PC-9 (cell line): Measurements from ENCODE around the gene FIGN. TPM values are rescaled to one million over a fixed set of nuclear protein-coding genes. Genes with fewer than 3 reads are reported as not detected.

ENCODE experiments used
- BruUV-seq: library from RNA; stranded (reverse); fragments of 400-500 nt; replicated peaks from 2 replicates; lab custom pipeline; 2021; lab: Mats Ljungman, UMichigan
- CTCF ChIA-PET: fragments of 300-600 bp; sonication (Branson Sonifier 250); formaldehyde crosslinking; loops from one replicate; lab custom pipeline; 2022; ENCODE audit warnings: antibody characterized with exemption; lab: Charles Lee
- POLR2A ChIA-PET: fragments of 300-600 bp; sonication (Branson Sonifier 250); formaldehyde crosslinking; loops from one replicate; lab custom pipeline; 2022; ENCODE audit warnings: antibody characterized with exemption; ENCODE audit not compliant: unreplicated experiment; lab: Charles Lee
- DNase-seq, 2 experiments: peaks; one replicate each; pipeline versions ENCODE4 v3.0.0 to v3.0.0-alpha.2; 2015 to 2022; ENCODE audit warnings: mixed read lengths in 1 of 2
- H2AFZ ChIP-seq: fragments of 200-600 bp; sonication (generic); 2 replicates; pipeline ENCODE4 v1.8.1; 2017; ENCODE audit warnings: antibody characterized with exemption
- H3F3A ChIP-seq: fragments of 200-600 bp; sonication (generic); 2 replicates; pipeline ENCODE4 v1.8.1; 2017; ENCODE audit warnings: antibody characterized with exemption, mild to moderate bottlenecking, low read depth; ENCODE audit not compliant: insufficient read depth
- H3K27ac ChIP-seq: fragments of 200-600 bp; sonication (generic); 2 replicates; pipeline ENCODE4 v1.6.1; 2016; ENCODE audit warnings: mixed run types
- H3K27me3 ChIP-seq: fragments of 200-600 bp; sonication (generic); 2 replicates; pipeline ENCODE4 v1.6.1; 2016; ENCODE audit warnings: low read depth, mixed run types; ENCODE audit not compliant: insufficient read depth
- H3K36me3 ChIP-seq: fragments of 200-600 bp; sonication (generic); 2 replicates; pipeline ENCODE4 v1.6.1; 2016; ENCODE audit warnings: low read depth, mixed run types
- H3K4me1 ChIP-seq: fragments of 200-600 bp; sonication (generic); replicated peaks from 2 replicates; pipeline ENCODE4 v1.6.1; 2016; ENCODE audit warnings: mixed run types; ENCODE audit not compliant: insufficient read depth
- H3K4me2 ChIP-seq: fragments of 200-600 bp; sonication (generic); 2 replicates; pipeline ENCODE4 v1.6.1; 2017; ENCODE audit warnings: mixed run types
- H3K4me3 ChIP-seq: fragments of 200-600 bp; sonication (generic); 2 replicates; pipeline ENCODE4 v1.6.1; 2016; ENCODE audit warnings: mixed run types
- H3K79me2 ChIP-seq: fragments of 200-600 bp; sonication (generic); 2 replicates; pipeline ENCODE4 v1.6.1; 2017; ENCODE audit warnings: low read depth, mixed run types
- H3K9me2 ChIP-seq: fragments of 200-600 bp; sonication (generic); 2 replicates; pipeline ENCODE4 v1.8.1; 2017; ENCODE audit warnings: mild to moderate bottlenecking; ENCODE audit not compliant: insufficient read depth
- H3K9me3 ChIP-seq: fragments of 200-600 bp; sonication (generic); 2 replicates; pipeline ENCODE4 v1.8.1; 2016; ENCODE audit warnings: low read depth; ENCODE audit not compliant: insufficient read depth
- H4K20me1 ChIP-seq: fragments of 200-600 bp; sonication (generic); 2 replicates; pipeline ENCODE4 v1.8.1; 2017; ENCODE audit not compliant: insufficient read depth
- EZH2 ChIP-seq: fragments of 200-600 bp; sonication (generic); IDR thresholded peaks from 2 replicates; pipeline ENCODE4 v1.8.0; 2017; ENCODE audit warnings: antibody characterized with exemption, low read depth
- intact Hi-C: fragments of 100-400 bp; cut with micrococcal nuclease; formaldehyde crosslinking; loops from one replicate; pipeline ENCODE4 v1.10.0; 2022; ENCODE audit not compliant: unreplicated experiment
- total RNA-seq: library from RNA; stranded (reverse); gene quantifications from 2 replicates; pipeline ENCODE4 v1.2.3, GENCODE V29; 2021
- TF ChIP-seq, protein P1 (sequence below): fragments of 200-600 bp; sonication (generic); conservative IDR thresholded peaks from 2 replicates; pipeline ENCODE4 v1.6.1; 2017; ENCODE audit warnings: mixed run types, antibody characterized with exemption, mild to moderate bottlenecking, moderate library complexity

Gene FIGN
- total RNA-seq, 1 experiment from 2014 or later = 7.4 TPM

GRCh38 chr2:163690896-163691295 is 44.9 kb downstream of the FIGN start:
- no TSS peak for BruUV-seq
- no peaks in the 10 kb centered on the region for H3K9me3 ChIP-seq
- ChIA-PET POLR2A (no interaction called here), CTCF (no interaction called here)
- no peak overlapping the region for H3K4me2 ChIP-seq
- no peaks in the 10 kb centered on the region for H3K36me3 ChIP-seq
- H3K4me3 ChIP-seq = no peak overlapping the region
- H3K79me2 ChIP-seq = no peaks in the 10 kb centered on the region
- H2AFZ ChIP-seq = no peak overlapping the region
- TF ChIP-seq, protein P1, sequence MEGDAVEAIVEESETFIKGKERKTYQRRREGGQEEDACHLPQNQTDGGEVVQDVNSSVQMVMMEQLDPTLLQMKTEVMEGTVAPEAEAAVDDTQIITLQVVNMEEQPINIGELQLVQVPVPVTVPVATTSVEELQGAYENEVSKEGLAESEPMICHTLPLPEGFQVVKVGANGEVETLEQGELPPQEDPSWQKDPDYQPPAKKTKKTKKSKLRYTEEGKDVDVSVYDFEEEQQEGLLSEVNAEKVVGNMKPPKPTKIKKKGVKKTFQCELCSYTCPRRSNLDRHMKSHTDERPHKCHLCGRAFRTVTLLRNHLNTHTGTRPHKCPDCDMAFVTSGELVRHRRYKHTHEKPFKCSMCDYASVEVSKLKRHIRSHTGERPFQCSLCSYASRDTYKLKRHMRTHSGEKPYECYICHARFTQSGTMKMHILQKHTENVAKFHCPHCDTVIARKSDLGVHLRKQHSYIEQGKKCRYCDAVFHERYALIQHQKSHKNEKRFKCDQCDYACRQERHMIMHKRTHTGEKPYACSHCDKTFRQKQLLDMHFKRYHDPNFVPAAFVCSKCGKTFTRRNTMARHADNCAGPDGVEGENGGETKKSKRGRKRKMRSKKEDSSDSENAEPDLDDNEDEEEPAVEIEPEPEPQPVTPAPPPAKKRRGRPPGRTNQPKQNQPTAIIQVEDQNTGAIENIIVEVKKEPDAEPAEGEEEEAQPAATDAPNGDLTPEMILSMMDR = no peak
- no peak for TF ChIP-seq EZH2
- no peak overlapping the region for H3K27ac ChIP-seq
- DNase-seq = no peak
- no peaks in the 10 kb centered on the region for H3K27me3 ChIP-seq
- intact Hi-C loops = no loop called here
- no peaks in the 10 kb centered on the region for H3K9me2 ChIP-seq
- H3K4me1 ChIP-seq = no peaks in the 10 kb centered on the region
- no peaks in the 10 kb centered on the region for H4K20me1 ChIP-seq
- H3F3A ChIP-seq = no peaks in the 10 kb centered on the region

- no peak for DNase-seq
- Histone ChIP-seq H3K27ac (no peak overlapping the region), H3K9me2 (no peaks in the 10 kb centered on the region), H4K20me1 (no peaks in the 10 kb centered on the region), H3K27me3 (no peaks in the 10 kb centered on the region), H3K4me3 (no peak overlapping the region), H3K36me3 (no peaks in the 10 kb centered on the region), H3K4me1 (peaks cover 9% of the 10 kb centered on the region; the same call in 1 of the 2 replicates), H2AFZ (no peak overlapping the region), H3K9me3 (no peaks in the 10 kb centered on the region), H3K4me2 (no peak overlapping the region), H3K79me2 (no peaks in the 10 kb centered on the region), H3F3A (no peaks in the 10 kb centered on the region)
- intact Hi-C loops = loop anchor here (10.0 kb wide), 1 partner anchor 88 kb away; no protein-coding TSS in a partner anchor
- CTCF ChIA-PET = no interaction called here
- POLR2A ChIA-PET = no interaction called here
- TF ChIP-seq, protein P1 = no peak
- no peak for TF ChIP-seq EZH2
- no TSS peak for BruUV-seq
Observed at GRCh38 chr2:163687217-163687616, 48.6 kb downstream of the FIGN start.

DNA sequence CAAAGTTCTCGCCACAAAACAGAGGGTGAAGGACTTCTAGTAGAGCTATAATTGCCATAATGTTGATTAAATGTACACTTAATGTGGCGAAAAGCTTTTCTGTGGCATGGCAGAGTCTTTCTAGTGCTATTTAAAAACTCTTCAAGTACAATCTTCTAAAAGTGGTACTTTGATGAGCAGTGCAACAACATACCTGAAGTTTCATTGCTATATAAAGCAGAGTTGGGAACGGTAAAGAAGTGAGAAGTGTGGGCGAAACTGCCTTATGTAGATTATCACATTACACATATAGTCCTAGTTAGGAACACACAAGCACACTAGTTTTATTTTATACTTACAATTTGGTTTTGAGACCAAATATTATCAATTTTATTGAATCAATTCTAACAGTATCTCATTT is 49.5 kb downstream of the FIGN start:
- ChIA-PET POLR2A (no interaction called here), CTCF (no interaction called here)
- Histone ChIP-seq H3K9me3 (no peaks in the 10 kb centered on the region), H2AFZ (no peak overlapping the region), H4K20me1 (no peaks in the 10 kb centered on the region), H3F3A (no peaks in the 10 kb centered on the region), H3K4me2 (no peak overlapping the region), H3K9me2 (no peaks in the 10 kb centered on the region), H3K4me3 (no peak overlapping the region), H3K36me3 (no peaks in the 10 kb centered on the region), H3K4me1 (peaks cover 10% of the 10 kb centered on the region; the same call in 1 of the 2 replicates), H3K27me3 (no peaks in the 10 kb centered on the region), H3K79me2 (no peaks in the 10 kb centered on the region), H3K27ac (no peak overlapping the region)
- BruUV-seq = no TSS peak
- intact Hi-C loops = loop anchor here (10.0 kb wide), 1 partner anchor 89 kb away; no protein-coding TSS in a partner anchor
- TF ChIP-seq EZH2 = no peak
- TF ChIP-seq, protein P1 = no peak
- DNase-seq = no peak
